H1 (cell line): ENCODE measurements around the gene PHLPP1. TPM values are rescaled to one million over a fixed set of nuclear protein-coding genes. Genes with fewer than 3 reads are reported as not detected.

Source experiments
- CBX8 ChIP-seq: fragments of 300-800, 300-1000 bp; sonication (generic); IDR thresholded peaks from 2 replicates; pipeline ENCODE4 v1.7.1; 2016; ENCODE audit warnings: low read depth, low read length, borderline replicate concordance
- CTBP2 ChIP-seq: IDR thresholded peaks from 2 replicates; pipeline ENCODE4 v1.7.0; 2011; ENCODE audit warnings: borderline replicate concordance, mild to moderate bottlenecking, moderate library complexity, mixed read lengths, low read length; ENCODE audit not compliant: insufficient read depth, insufficient read length
- NANOG ChIP-seq: IDR thresholded peaks from 2 replicates; pipeline ENCODE4 v1.6.1; 2011; ENCODE audit warnings: low read length, low read depth, mild to moderate bottlenecking, inconsistent platforms; ENCODE audit not compliant: insufficient read depth, poor library complexity, severe bottlenecking
- polyA plus RNA-seq, 7 experiments: library from polyadenylated mRNA; depleted of rRNA in 3 of 7; stranded (reverse) in 5 of 7; unstranded in 2 of 7; fragments of >200 nt in 5 of 7; fragments of 200-250 nt in 2 of 7; gene quantifications; 1 replicate in 5 of 7; 2 replicates in 1 of 7; 4 replicates in 1 of 7; pipeline versions ENCODE4 v1.2.1 to v1.2.3, GENCODE V29; 2011 to 2013; ENCODE audit warnings: missing spikeins in 2 of 7, mixed read lengths in 2 of 7
- total RNA-seq: library from RNA; stranded (reverse); fragmentation: NEBNext Ultra II Directional; extraction: Animal tissue kit (Norgen Biotek cat#: 25700); gene quantifications from 2 replicates; pipeline ENCODE4 v1.2.1, GENCODE V29; 2021
- TF ChIP-seq, protein P1 (sequence below): IDR thresholded peaks from 2 replicates; pipeline ENCODE4 v1.6.1; 2012; ENCODE audit warnings: low read length, inconsistent platforms

PHLPP1 gene
- total and polyA plus RNA-seq, 2 of the 8 experiments (the other 6 are each of a cell fraction or from before 2014, with no cell fraction given), result 28.0 to 66.3 TPM

DNA sequence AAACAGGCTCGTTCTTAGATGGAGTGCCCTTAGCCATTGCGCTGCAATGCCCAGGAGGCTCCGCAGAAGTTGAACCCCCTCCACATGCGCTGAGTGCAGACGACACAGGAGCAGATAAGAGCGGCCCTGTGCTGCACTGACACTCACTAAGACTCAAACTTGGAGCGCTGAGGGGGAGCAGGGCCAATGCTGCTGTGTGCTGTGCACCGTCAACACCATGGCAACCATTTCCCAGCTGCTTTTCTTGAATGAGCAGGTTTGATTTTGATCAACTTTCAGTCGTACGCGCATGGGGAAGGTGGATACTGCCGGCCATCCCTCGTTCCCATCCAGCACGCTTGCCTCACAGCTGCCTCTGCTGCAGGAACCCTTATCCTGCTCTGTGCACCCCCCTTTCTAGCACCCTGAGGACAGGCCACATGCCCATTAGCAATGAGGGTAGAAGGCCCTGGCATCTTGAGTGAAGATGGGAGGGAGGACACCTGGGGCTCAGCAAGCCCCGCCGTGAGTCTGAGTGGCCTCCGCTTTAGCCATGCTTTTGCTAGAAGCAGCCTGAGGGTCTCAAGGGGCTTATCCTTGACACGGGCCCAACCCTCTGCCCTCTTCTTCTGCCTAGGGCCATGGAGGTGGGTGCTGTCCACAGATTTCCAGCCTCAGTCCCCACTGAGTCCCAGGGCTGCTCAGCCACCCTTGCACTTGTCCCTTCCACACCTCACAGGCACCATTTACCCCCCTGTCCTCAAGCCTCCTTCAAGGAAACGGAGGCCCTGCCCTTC, 271.9 kb downstream of the PHLPP1 start (continued):
- TF ChIP-seq, protein P1, sequence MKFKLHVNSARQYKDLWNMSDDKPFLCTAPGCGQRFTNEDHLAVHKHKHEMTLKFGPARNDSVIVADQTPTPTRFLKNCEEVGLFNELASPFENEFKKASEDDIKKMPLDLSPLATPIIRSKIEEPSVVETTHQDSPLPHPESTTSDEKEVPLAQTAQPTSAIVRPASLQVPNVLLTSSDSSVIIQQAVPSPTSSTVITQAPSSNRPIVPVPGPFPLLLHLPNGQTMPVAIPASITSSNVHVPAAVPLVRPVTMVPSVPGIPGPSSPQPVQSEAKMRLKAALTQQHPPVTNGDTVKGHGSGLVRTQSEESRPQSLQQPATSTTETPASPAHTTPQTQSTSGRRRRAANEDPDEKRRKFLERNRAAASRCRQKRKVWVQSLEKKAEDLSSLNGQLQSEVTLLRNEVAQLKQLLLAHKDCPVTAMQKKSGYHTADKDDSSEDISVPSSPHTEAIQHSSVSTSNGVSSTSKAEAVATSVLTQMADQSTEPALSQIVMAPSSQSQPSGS, result no peak
- TF ChIP-seq NANOG (no peak), CTBP2 (no peak), CBX8 (no peak)
